ENCODE results near the gene EFTUD2. TPM values are rescaled to one million over a fixed set of nuclear protein-coding genes. Genes with fewer than 3 reads are reported as not detected.
A peak's percentile ranks its signal among the peaks of the same experiment; 100 is the strongest.
"Not testable (repeated sequence)": the region's sequence is repeated elsewhere in the genome, so short reads cannot be mapped to it uniquely, and the experiment has no call there.

EFTUD2 gene
- total and polyA plus RNA-seq, 2 experiments from 2014 or later = 60.1 to 63.7 TPM

GRCh38 chr17:44827863-44828262 lies 71.4 kb downstream of the EFTUD2 start:
- H3K27ac ChIP-seq = peak overlapping the region; percentile 45; the same call in 1 of the 2 replicates
- in situ Hi-C loops (cut with MboI) = no loop called here
- no peak overlapping the region for H2AFZ ChIP-seq
- TF ChIP-seq EZH2phosphoT487 (IDR thresholded peaks at IDR 0.05; ENCODE audit: insufficient read depth, low read depth) (no peak), EZH2 (IDR thresholded peaks at IDR 0.05; ENCODE audit: insufficient read depth, poor library complexity, severe bottlenecking) (no peak)
- no peaks in the 10 kb centered on the region for H4K20me1 ChIP-seq (ENCODE audit: insufficient read depth)
- peaks cover 22% of the 10 kb centered on the region for H3K4me1 ChIP-seq (ENCODE audit: insufficient read depth)
- H3K27me3 ChIP-seq (replicated peaks; ENCODE audit: insufficient read depth) = no peaks in the 10 kb centered on the region
- no peaks in the 10 kb centered on the region for H3K36me3 ChIP-seq (ENCODE audit: low read depth)
- peak overlapping the region; percentile 97 for H3K4me3 ChIP-seq
- H3K9me3 ChIP-seq (ENCODE audit: low read depth) = no peaks in the 10 kb centered on the region
- H3K9ac ChIP-seq = peak overlapping the region; percentile 85
- DNase-seq = no peak
- no peaks in the 10 kb centered on the region for H3K9me2 ChIP-seq (ENCODE audit: insufficient read depth)
- peaks cover 24% of the 10 kb centered on the region for H3F3A ChIP-seq (ENCODE audit: insufficient read depth)
- H3K4me2 ChIP-seq (ENCODE audit: unreplicated experiment) = peak overlapping the region; percentile 82
- 44 to 71% methylated on average over 1 of the region's 1 CpG for WGBS, 2 experiments (ENCODE audit: low coverage in 1 of 2, low lambda C conversion rate in 2 of 2, missing lambda C conversion rate in 2 of 2)
- H3K79me2 ChIP-seq (ENCODE audit: insufficient read depth) = peaks cover 68% of the 10 kb centered on the region

GRCh38 chr17:44826123-44826790 lies 73.0 kb downstream of the EFTUD2 start:
- Histone ChIP-seq H3K4me1 (ENCODE audit: insufficient read depth) (peaks cover 36% of the 10 kb centered on the region), H3K4me3 (no peak overlapping the region), H3K4me2 (ENCODE audit: unreplicated experiment) (no peak overlapping the region), H3K9me2 (ENCODE audit: insufficient read depth) (no peaks in the 10 kb centered on the region), H3K36me3 (ENCODE audit: low read depth) (no peaks in the 10 kb centered on the region), H3K27ac (no peak overlapping the region), H3K9me3 (ENCODE audit: low read depth) (no peaks in the 10 kb centered on the region), H3K9ac (no peak overlapping the region), H2AFZ (no peak overlapping the region), H3K79me2 (ENCODE audit: insufficient read depth) (peaks cover 84% of the 10 kb centered on the region), H4K20me1 (ENCODE audit: insufficient read depth) (no peaks in the 10 kb centered on the region), H3F3A (ENCODE audit: insufficient read depth) (peaks cover 38% of the 10 kb centered on the region), H3K27me3 (replicated peaks; ENCODE audit: insufficient read depth) (no peaks in the 10 kb centered on the region)
- in situ Hi-C loops (cut with MboI) = no loop called here
- 96 to 97% methylated on average over 15 of the region's 15 CpGs for WGBS, 2 experiments (ENCODE audit: low coverage in 1 of 2, low lambda C conversion rate in 2 of 2, missing lambda C conversion rate in 2 of 2)
- peak; percentile 53 for DNase-seq
- TF ChIP-seq EZH2 (IDR thresholded peaks at IDR 0.05; ENCODE audit: insufficient read depth, poor library complexity, severe bottlenecking) = no peak
- TF ChIP-seq EZH2phosphoT487 (IDR thresholded peaks at IDR 0.05; ENCODE audit: insufficient read depth, low read depth) = no peak

GRCh38 chr17:44825236-44825635 lies 74.0 kb downstream of the EFTUD2 start:
- H3K4me1 ChIP-seq (ENCODE audit: insufficient read depth) = peaks cover 44% of the 10 kb centered on the region
- H4K20me1 ChIP-seq (ENCODE audit: insufficient read depth); H3K9me3 ChIP-seq (ENCODE audit: low read depth); H3K9ac ChIP-seq; H3K27me3 ChIP-seq (replicated peaks; ENCODE audit: insufficient read depth); H3K4me3 ChIP-seq; H3K27ac ChIP-seq; in situ Hi-C loops (cut with MboI); H3K36me3 ChIP-seq (ENCODE audit: low read depth); DNase-seq; H2AFZ ChIP-seq; H3K9me2 ChIP-seq (ENCODE audit: insufficient read depth); H3K4me2 ChIP-seq (ENCODE audit: unreplicated experiment): not testable (repeated sequence)
- H3K79me2 ChIP-seq (ENCODE audit: insufficient read depth) = peaks cover 88% of the 10 kb centered on the region
- WGBS, 2 experiments (ENCODE audit: low coverage in 1 of 2, low lambda C conversion rate in 2 of 2, missing lambda C conversion rate in 2 of 2) = 99% methylated on average over 9 of the region's 9 CpGs
- peaks cover 40% of the 10 kb centered on the region for H3F3A ChIP-seq (ENCODE audit: insufficient read depth)

- 1% methylated on average over 7 of the region's 7 CpGs for WGBS, 2 experiments (ENCODE audit: low coverage in 1 of 2, low lambda C conversion rate in 2 of 2, missing lambda C conversion rate in 2 of 2)
- Histone ChIP-seq H4K20me1 (ENCODE audit: insufficient read depth) (no peaks in the 10 kb centered on the region), H3K9me2 (ENCODE audit: insufficient read depth) (no peaks in the 10 kb centered on the region), H3F3A (ENCODE audit: insufficient read depth) (peaks cover 31% of the 10 kb centered on the region), H3K4me1 (ENCODE audit: insufficient read depth) (peaks cover 45% of the 10 kb centered on the region), H3K4me2 (ENCODE audit: unreplicated experiment) (peak overlapping the region; percentile 84), H3K9ac (peak overlapping the region; percentile 54), H3K9me3 (ENCODE audit: low read depth) (no peaks in the 10 kb centered on the region), H3K27me3 (replicated peaks; ENCODE audit: insufficient read depth) (no peaks in the 10 kb centered on the region), H3K36me3 (ENCODE audit: low read depth) (0 out of 2 replicates have a peak, but pooled peaks cover 4% of the 10 kb centered on the region), H3K4me3 (peak overlapping the region; percentile 61), H3K79me2 (ENCODE audit: insufficient read depth) (peaks cover 93% of the 10 kb centered on the region), H2AFZ (0 out of 2 replicates have a peak overlapping the region, but pooled peaks have one; percentile 19), H3K27ac (peak overlapping the region; percentile 78)
- DNase-seq = peak; percentile 96
- TF ChIP-seq EZH2phosphoT487 (IDR thresholded peaks at IDR 0.05; ENCODE audit: insufficient read depth, low read depth) (peak; percentile 70; the same call in 1 of the 2 replicates), EZH2 (IDR thresholded peaks at IDR 0.05; ENCODE audit: insufficient read depth, poor library complexity, severe bottlenecking) (no peak)
- in situ Hi-C loops (cut with MboI) = no loop called here
Measured at GRCh38 chr17:44820631-44821212, 78.5 kb downstream of the EFTUD2 start.

- H3K9me3 ChIP-seq (ENCODE audit: low read depth); H3K4me3 ChIP-seq; H4K20me1 ChIP-seq (ENCODE audit: insufficient read depth); H3K9me2 ChIP-seq (ENCODE audit: insufficient read depth); H3K9ac ChIP-seq; in situ Hi-C loops (cut with MboI); H3K27me3 ChIP-seq (replicated peaks; ENCODE audit: insufficient read depth); H2AFZ ChIP-seq; DNase-seq; H3K27ac ChIP-seq; H3K36me3 ChIP-seq (ENCODE audit: low read depth): not testable (repeated sequence)
- 95 to 98% methylated on average over 6 of the region's 6 CpGs for WGBS, 2 experiments (ENCODE audit: low coverage in 1 of 2, low lambda C conversion rate in 2 of 2, missing lambda C conversion rate in 2 of 2)
- Histone ChIP-seq H3K4me2 (ENCODE audit: unreplicated experiment) (peak overlapping the region; percentile 14), H3K79me2 (ENCODE audit: insufficient read depth) (peaks cover 89% of the 10 kb centered on the region), H3K4me1 (ENCODE audit: insufficient read depth) (peaks cover 57% of the 10 kb centered on the region), H3F3A (ENCODE audit: insufficient read depth) (peaks cover 49% of the 10 kb centered on the region)
Measured at GRCh38 chr17:44818508-44818907, 80.7 kb downstream of the EFTUD2 start.

Measured in GM23248 (cell line).